Osteocyte (in vitro differentiated cells): ENCODE results near the gene RYR2. TPM values are rescaled to one million over a fixed set of nuclear protein-coding genes. Genes with fewer than 3 reads are reported as not detected.

Source experiments
- DNase-seq: peaks from one replicate; pipeline ENCODE4 v3.0.0; 2021; ENCODE audit warnings: mixed read lengths; ENCODE audit not compliant: unreplicated experiment; ENCODE audit errors: extremely low spot score
- H3K27ac Mint-ChIP-seq: one replicate; pipeline ENCODE4 v1.8.0; 2021; ENCODE audit warnings: mild to moderate bottlenecking, mixed read lengths; ENCODE audit not compliant: unreplicated experiment
- H3K27me3 Mint-ChIP-seq: one replicate; pipeline ENCODE4 v1.8.0; 2021; ENCODE audit warnings: mixed read lengths; ENCODE audit not compliant: unreplicated experiment
- H3K36me3 Mint-ChIP-seq: one replicate; pipeline ENCODE4 v1.8.0; 2021; ENCODE audit warnings: mixed read lengths; ENCODE audit not compliant: unreplicated experiment
- H3K4me1 Mint-ChIP-seq: one replicate; pipeline ENCODE4 v1.8.0; 2021; ENCODE audit warnings: mixed read lengths; ENCODE audit not compliant: unreplicated experiment
- H3K4me3 Mint-ChIP-seq: one replicate; pipeline ENCODE4 v1.8.0; 2021; ENCODE audit warnings: mild to moderate bottlenecking, moderate library complexity, mixed read lengths; ENCODE audit not compliant: unreplicated experiment
- H3K9me3 Mint-ChIP-seq: one replicate; pipeline ENCODE4 v1.8.0; 2021; ENCODE audit warnings: mixed read lengths; ENCODE audit not compliant: unreplicated experiment
- CTCF ChIP-seq: fragments of 200-600 bp; sonication (generic); IDR thresholded peaks from 2 replicates; pipeline ENCODE4 v1.5.0; 2021; ENCODE audit warnings: antibody characterized with exemption, mild to moderate bottlenecking, moderate library complexity
- total RNA-seq: library from RNA; stranded (reverse); gene quantifications from 2 replicates; pipeline ENCODE4 v1.2.1, GENCODE V29; 2021

The RYR2 gene
- total RNA-seq, 1 donor from 2014 or later = 0.03 TPM

GRCh38 chr1:237670302-237670701 lies 628.3 kb downstream of the RYR2 start:
- no peak for DNase-seq

GRCh38 chr1:237671262-237671661 lies 629.3 kb downstream of the RYR2 start:
- TF ChIP-seq CTCF = no peak
- no peaks in the 10 kb centered on the region for H3K9me3 Mint-ChIP-seq
- no peak overlapping the region for H3K4me3 Mint-ChIP-seq
- no peak for DNase-seq
- no peaks in the 10 kb centered on the region for H3K4me1 Mint-ChIP-seq
- H3K27ac Mint-ChIP-seq = no peak overlapping the region
- no peaks in the 10 kb centered on the region for H3K36me3 Mint-ChIP-seq
- H3K27me3 Mint-ChIP-seq = peaks cover 3% of the 10 kb centered on the region

More at GRCh38 chr1:237670302-237670701, 628.3 kb downstream of the RYR2 start:
- Mint-ChIP-seq H3K27ac (no peak overlapping the region), H3K36me3 (no peaks in the 10 kb centered on the region), H3K4me1 (no peaks in the 10 kb centered on the region), H3K4me3 (no peak overlapping the region), H3K9me3 (no peaks in the 10 kb centered on the region), H3K27me3 (peaks cover 3% of the 10 kb centered on the region)
- no peak for TF ChIP-seq CTCF

GRCh38 chr1:237671935-237672334 lies 630.0 kb downstream of the RYR2 start:
- Mint-ChIP-seq H3K36me3 (no peaks in the 10 kb centered on the region), H3K9me3 (no peaks in the 10 kb centered on the region), H3K27ac (no peak overlapping the region), H3K4me1 (no peaks in the 10 kb centered on the region), H3K4me3 (no peak overlapping the region), H3K27me3 (peaks cover 3% of the 10 kb centered on the region)
- no peak for DNase-seq
- no peak for TF ChIP-seq CTCF

- TF ChIP-seq CTCF = no peak
- no peak for DNase-seq
- no peaks in the 10 kb centered on the region for H3K36me3 Mint-ChIP-seq
- H3K4me1 Mint-ChIP-seq = peaks cover 1% of the 10 kb centered on the region
- no peaks in the 10 kb centered on the region for H3K9me3 Mint-ChIP-seq
- peaks cover 3% of the 10 kb centered on the region for H3K27me3 Mint-ChIP-seq
- H3K4me3 Mint-ChIP-seq = no peak overlapping the region
- H3K27ac Mint-ChIP-seq = no peak overlapping the region
These were observed 630.8 kb downstream of the RYR2 start for GRCh38 chr1:237672748-237673147.

- H3K9me3 Mint-ChIP-seq = no peaks in the 10 kb centered on the region
- TF ChIP-seq CTCF = no peak
- H3K27me3 Mint-ChIP-seq = no peaks in the 10 kb centered on the region
- no peak overlapping the region for H3K27ac Mint-ChIP-seq
- DNase-seq = no peak
- H3K4me3 Mint-ChIP-seq = no peak overlapping the region
- no peaks in the 10 kb centered on the region for H3K36me3 Mint-ChIP-seq
- H3K4me1 Mint-ChIP-seq = peaks cover 4% of the 10 kb centered on the region
These were observed 631.6 kb downstream of the RYR2 start for GRCh38 chr1:237673631-237674030.
